ENCODE data around the gene HOXB4.

The HOXB4 gene

GRCh38 chr17:48528936-48529682 is 49.0 kb downstream of the HOXB4 start:
- no peak for DNase-seq (ENCODE audit: low read depth in 3 of 3)

DNA sequence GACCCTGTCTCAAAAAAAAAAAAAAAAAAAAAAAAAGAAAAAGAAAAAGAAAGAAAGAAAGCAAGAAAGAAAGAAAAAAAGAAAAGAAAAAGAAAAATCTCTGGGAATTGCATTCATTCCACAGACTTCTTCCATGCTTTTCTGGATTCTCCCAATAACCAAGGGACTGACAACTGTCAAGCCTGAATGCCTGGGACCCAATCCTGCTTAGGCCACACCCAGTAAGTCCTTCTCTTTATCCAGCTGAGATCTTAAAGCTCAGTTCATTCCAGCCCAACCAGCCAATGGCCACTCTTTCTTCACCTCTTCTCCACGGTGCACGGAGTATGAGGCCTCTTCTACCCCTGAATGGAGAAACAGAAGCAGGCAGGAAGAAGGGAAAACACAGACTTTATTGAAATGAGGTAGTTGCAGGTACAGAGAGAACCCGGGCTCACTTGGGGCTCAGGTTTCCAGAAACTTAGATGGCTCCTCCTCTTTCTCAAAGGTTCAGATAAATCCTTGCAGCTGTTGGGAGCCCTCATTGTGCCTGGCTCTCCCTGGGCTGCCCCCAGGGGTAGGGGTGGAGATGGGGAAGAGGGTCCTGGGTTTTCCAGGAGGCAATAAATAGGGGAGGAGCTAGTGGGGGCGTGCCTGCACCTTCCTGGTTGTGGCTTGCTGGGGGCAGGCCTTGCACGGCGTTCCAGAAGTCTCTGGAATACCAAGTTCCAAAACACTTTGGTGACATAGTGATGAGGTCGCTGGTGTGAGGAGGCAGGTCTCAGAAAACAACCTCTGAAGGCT is 49.8 kb downstream of the HOXB4 start:
- DNase-seq (ENCODE audit: low read depth in 3 of 3) = no peak

DNA sequence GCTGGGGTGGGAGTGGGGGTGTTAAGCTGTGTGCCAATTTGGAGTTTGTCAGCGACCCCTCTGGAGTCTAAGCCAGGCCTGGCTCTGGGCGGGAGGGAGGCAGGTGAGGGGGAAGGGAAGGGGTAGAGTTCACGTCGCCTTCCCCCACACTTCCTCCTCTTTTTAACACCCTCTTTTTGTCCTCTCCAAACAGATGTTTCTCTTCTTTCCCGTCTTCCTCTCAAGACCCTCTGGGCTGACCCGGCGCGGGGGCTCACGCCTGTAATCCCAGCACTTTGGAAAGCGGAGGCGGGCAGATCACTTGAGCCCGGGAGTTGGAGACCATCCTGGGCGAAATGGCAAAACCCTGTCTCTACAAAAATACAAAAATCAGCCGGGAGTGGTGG is 50.6 kb downstream of the HOXB4 start:
- no peak for DNase-seq (ENCODE audit: low read depth in 3 of 3)

- DNase-seq (ENCODE audit: low read depth in 3 of 3) = no peak
Measured at GRCh38 chr17:48526608-48527546, 51.3 kb downstream of the HOXB4 start.

Data from stimulated activated CD4-positive, alpha-beta T cell treated with anti-CD3 and anti-CD28 coated beads, TNF-alpha, amount 100 ng/mL, for 4 hours (primary cell).